HAP-1 (cell line): ENCODE data around the gene RASL12.
A peak's percentile ranks its signal among the peaks of the same experiment; 100 is the strongest.
"Not testable (repeated sequence)": the region's sequence is repeated elsewhere in the genome, so short reads cannot be mapped to it uniquely, and the experiment has no call there.

Experiments
- DNase-seq, 2 experiments: peaks; one replicate each; pipeline ENCODE4 v3.0.0-alpha.2; 2016 to 2020; ENCODE audit warnings: low spot score in 2 of 2
- H3K27me3 ChIP-seq: fragments of 250-450 bp; sonication (Bioruptor Pico); 2 replicates; pipeline ENCODE4 v1.5.1; 2020; ENCODE audit warnings: low read depth, mild to moderate bottlenecking, moderate library complexity
- H3K36me3 ChIP-seq: fragments of 250-450 bp; sonication (Bioruptor Pico); replicated peaks from 2 replicates; pipeline ENCODE4 v1.5.1; 2020; ENCODE audit warnings: mild to moderate bottlenecking
- H3K4me1 ChIP-seq: fragments of 250-450 bp; sonication (Bioruptor Pico); 2 replicates; pipeline ENCODE4 v1.5.1; 2020; ENCODE audit warnings: mild to moderate bottlenecking
- H3K4me3 ChIP-seq: fragments of 250-450 bp; sonication (Bioruptor Pico); 2 replicates; pipeline ENCODE4 v1.5.1; 2020; ENCODE audit warnings: mild to moderate bottlenecking, moderate library complexity
- H3K9me3 ChIP-seq: fragments of 250-450 bp; sonication (Bioruptor Pico); 2 replicates; pipeline ENCODE4 v1.5.1; 2020; ENCODE audit warnings: mild to moderate bottlenecking, moderate library complexity
- in situ Hi-C: fragments of 300-500 bp; cut with MboI; formaldehyde crosslinking; loops from 3 replicates; pipeline ENCODE4 v1.14.3; 2020; ENCODE audit warnings: low sequenced_read_pairs, inconsistent platforms, mixed read lengths

RASL12 gene

GRCh38 chr15:65029736-65030208 lies 38.0 kb downstream of the RASL12 start:
- Histone ChIP-seq H3K27me3 (no peaks in the 10 kb centered on the region), H3K36me3 (peaks cover 25% of the 10 kb centered on the region), H3K4me1 (peaks cover 13% of the 10 kb centered on the region), H3K4me3 (peak overlapping the region; percentile 82), H3K9me3 (no peaks in the 10 kb centered on the region)
- DNase-seq, result no peak
- in situ Hi-C loops, result loop anchor here (5.0 to 10.0 kb wide), 2 partner anchors 268 to 355 kb away; partner anchors contain the start of gene RNU5A-1

- Histone ChIP-seq H3K4me3 (peak within 1 kb of the TSS; percentile 82), H3K27me3 (no peaks in the 10 kb centered on the region), H3K36me3 (peaks cover 30% of the 10 kb centered on the region), H3K9me3 (no peaks in the 10 kb centered on the region), H3K4me1 (peaks cover 13% of the 10 kb centered on the region)
- in situ Hi-C loops, result no loop called here
- DNase-seq, result peak; percentile 93 to 100
Observed at GRCh38 chr15:65028921-65029735, 38.7 kb downstream of the RASL12 start, which contains the start of gene MTFMT. MTFMT (minus strand) TSS chr15:65029639; CDS start chr15:65029613, 26 bp downstream.

GRCh38 chr15:65028338-65028737 lies 39.5 kb downstream of the RASL12 start:
- in situ Hi-C loops, result no loop called here
- H3K27me3 ChIP-seq, result no peaks in the 10 kb centered on the region
- DNase-seq, result no peak
- peaks cover 7% of the 10 kb centered on the region for H3K4me1 ChIP-seq
- H3K36me3 ChIP-seq, result peaks cover 38% of the 10 kb centered on the region
- peak overlapping the region; percentile 82 for H3K4me3 ChIP-seq
- H3K9me3 ChIP-seq, result no peaks in the 10 kb centered on the region

DNA sequence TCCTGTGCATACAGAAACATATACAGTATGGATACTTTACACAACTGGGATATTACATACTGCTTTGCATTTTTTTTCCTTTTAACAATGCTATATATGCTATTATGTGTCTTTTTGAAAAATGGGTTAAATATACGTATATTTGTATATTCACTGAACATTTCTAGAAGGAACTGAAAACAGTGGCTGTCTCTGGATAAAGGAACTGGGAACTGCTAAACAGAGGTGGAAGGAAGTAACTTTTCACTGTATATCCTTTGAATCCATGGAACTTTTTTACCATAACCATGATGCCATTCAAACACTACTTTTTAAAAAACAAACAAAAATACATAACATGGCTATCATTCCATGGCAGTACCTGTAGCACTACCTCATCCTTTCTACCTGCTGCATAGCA lies 40.2 kb downstream of the RASL12 start:
- in situ Hi-C loops, result no loop called here
- Histone ChIP-seq H3K4me3 (peak overlapping the region; percentile 82), H3K4me1 (peaks cover 4% of the 10 kb centered on the region), H3K27me3 (no peaks in the 10 kb centered on the region), H3K36me3 (peaks cover 41% of the 10 kb centered on the region), H3K9me3 (no peaks in the 10 kb centered on the region)
- no peak for DNase-seq

DNA sequence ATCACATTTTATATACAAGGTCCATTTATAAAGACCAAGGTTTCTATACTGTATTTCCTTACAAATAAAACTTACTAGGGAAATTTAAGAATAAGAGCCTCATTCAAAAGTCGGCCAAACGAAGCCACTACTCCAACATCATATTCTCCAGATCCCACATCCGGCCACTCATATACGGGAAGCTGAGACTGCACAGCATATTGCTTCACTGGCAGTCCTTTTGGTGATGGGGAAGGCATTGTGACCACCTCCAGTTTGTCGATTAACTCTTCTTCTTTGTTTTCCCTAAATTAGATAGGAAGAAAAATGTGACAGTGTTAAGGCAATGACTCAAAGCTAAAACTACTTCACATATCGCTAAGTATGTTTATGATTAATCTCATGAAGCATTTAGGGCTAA lies 41.0 kb downstream of the RASL12 start:
- H3K4me1 ChIP-seq, result peaks cover 4% of the 10 kb centered on the region
- no peaks in the 10 kb centered on the region for H3K27me3 ChIP-seq
- in situ Hi-C loops, result no loop called here
- no peak for DNase-seq
- no peak overlapping the region for H3K4me3 ChIP-seq
- no peaks in the 10 kb centered on the region for H3K9me3 ChIP-seq
- H3K36me3 ChIP-seq, result peaks cover 44% of the 10 kb centered on the region

DNA sequence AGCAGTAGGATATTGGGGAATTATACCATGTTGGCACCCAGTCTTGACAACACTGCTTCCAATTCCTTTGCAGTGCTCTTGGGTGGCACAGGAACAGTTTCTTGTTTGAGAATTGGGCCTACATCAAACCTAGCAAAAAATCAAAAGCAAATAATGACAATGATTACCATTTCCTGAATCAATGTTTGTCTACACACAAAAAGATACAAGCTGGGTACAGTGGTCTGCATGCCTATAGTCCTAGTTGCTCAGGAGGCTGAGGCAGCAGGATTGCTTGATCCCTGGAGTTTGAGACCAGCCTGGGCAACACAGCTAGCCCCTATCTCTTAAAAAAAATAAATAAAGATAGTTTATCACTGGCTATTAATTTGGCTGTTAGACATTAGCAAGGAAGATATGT lies 46.3 kb downstream of the RASL12 start:
- Histone ChIP-seq H3K4me3 (no peak overlapping the region), H3K27me3 (no peaks in the 10 kb centered on the region), H3K4me1 (no peaks in the 10 kb centered on the region), H3K9me3 (no peaks in the 10 kb centered on the region), H3K36me3 (peaks cover 67% of the 10 kb centered on the region)
- in situ Hi-C loops, result no loop called here
- DNase-seq, result no peak

DNA sequence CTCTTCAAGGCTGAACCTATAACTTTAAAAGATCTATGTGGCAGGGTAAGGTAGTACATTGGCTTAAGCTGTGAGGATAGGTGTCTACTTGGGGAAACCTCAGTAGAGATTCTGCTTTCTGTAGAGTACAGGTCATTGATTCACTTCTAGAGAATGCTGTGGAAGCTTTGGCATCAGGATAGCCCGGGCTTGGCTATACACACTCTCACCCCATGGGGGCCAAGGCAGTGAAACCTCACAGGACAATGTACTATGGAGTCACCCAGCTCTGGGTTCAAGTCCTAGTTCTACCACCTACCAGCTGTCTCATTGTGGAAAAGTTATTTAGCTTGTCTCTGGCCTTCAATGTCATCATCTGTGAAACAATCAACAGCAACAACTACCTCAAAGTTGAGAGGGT lies 47.4 kb downstream of the RASL12 start:
- no peaks in the 10 kb centered on the region for H3K27me3 ChIP-seq
- no peaks in the 10 kb centered on the region for H3K9me3 ChIP-seq
- H3K36me3 ChIP-seq, result peaks cover 67% of the 10 kb centered on the region
- no peaks in the 10 kb centered on the region for H3K4me1 ChIP-seq
- in situ Hi-C loops, result no loop called here
- no peak overlapping the region for H3K4me3 ChIP-seq
- no peak for DNase-seq

DNA sequence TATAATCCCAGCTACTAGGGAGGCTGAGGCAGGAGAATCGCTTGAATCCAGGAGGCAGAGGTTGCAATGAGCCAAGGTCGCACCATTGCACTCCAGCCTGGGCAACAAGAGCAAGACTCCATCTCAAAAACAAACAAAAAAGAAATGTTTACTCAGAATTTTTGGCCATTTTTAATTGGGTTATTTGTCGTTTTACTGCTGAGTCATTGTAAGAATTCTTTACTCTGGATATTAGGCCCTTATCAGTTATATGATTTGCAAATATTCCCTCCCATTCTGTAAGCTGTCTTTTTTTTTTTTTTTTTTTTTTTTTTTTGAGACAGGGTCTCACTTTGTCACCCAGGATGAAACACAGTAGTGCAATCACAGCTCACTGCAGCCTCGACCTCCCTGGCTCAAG lies 56.6 kb downstream of the RASL12 start:
- H3K36me3 ChIP-seq, result peaks cover 49% of the 10 kb centered on the region
- in situ Hi-C loops, H3K4me3 ChIP-seq, DNase-seq, H3K27me3 ChIP-seq, H3K9me3 ChIP-seq, H3K4me1 ChIP-seq: not testable (repeated sequence)

GRCh38 chr15:65008983-65009382 lies 58.8 kb downstream of the RASL12 start:
- Histone ChIP-seq H3K4me1 (no peaks in the 10 kb centered on the region), H3K36me3 (peaks cover 45% of the 10 kb centered on the region), H3K9me3 (peaks cover 4% of the 10 kb centered on the region; the same call in 1 of the 2 replicates), H3K4me3 (no peak overlapping the region), H3K27me3 (no peaks in the 10 kb centered on the region)
- in situ Hi-C loops, result no loop called here
- no peak for DNase-seq

DNA sequence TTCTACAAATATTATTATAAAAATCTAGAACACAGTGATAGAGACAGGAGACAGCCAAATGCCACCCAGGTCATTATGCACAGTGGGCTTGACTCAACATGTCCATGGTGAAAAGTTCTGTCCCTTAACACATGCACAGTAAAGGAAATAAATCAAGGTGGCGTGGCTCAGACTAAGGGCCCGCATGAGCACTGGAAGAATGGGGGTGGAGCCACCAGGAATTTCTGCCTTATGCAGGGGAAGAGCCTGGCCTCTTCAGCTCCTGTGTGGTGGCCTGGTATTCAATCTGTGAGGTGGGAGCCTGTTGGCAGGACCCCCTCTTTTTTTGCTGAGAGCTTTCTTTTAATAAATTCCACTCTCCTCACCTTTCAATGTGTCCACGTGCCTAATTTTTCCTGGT lies 60.9 kb downstream of the RASL12 start:
- Histone ChIP-seq H3K4me3 (no peak overlapping the region), H3K4me1 (no peaks in the 10 kb centered on the region), H3K36me3 (peaks cover 45% of the 10 kb centered on the region), H3K27me3 (no peaks in the 10 kb centered on the region), H3K9me3 (no peaks in the 10 kb centered on the region)
- in situ Hi-C loops, result no loop called here
- DNase-seq, result peak in 1 of 2 experiments; percentile 50

DNA sequence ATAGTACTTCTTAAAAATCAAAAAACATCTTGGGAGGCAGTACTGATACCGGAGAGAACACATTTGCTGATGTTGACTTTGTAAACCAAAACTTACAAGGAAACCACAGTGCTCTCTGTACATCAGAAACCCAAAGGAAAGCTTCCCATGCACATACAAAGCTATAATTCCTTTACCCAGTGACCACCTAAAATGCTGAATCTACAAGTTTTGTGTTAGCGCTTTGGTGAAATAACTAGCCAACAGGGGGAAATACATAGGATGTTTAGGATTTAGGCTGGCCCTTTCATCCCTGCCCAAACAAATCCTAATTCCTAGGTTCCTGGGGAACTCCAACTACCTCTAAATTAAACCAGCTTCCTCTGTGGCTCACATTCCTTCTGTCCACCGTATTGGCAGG lies 62.8 kb downstream of the RASL12 start:
- Histone ChIP-seq H3K4me1 (no peaks in the 10 kb centered on the region), H3K4me3 (no peak overlapping the region), H3K9me3 (no peaks in the 10 kb centered on the region), H3K36me3 (peaks cover 31% of the 10 kb centered on the region), H3K27me3 (no peaks in the 10 kb centered on the region)
- DNase-seq, result no peak
- in situ Hi-C loops, result no loop called here
